AG04450 (cell line): Measurements from ENCODE around the gene TRIP4. TPM values are rescaled to one million over a fixed set of nuclear protein-coding genes. Genes with fewer than 3 reads are reported as not detected.
A peak's percentile ranks its signal among the peaks of the same experiment; 100 is the strongest.

Experiments used
- CTCF ChIA-PET: fragments of 300-600, 350-600 bp; formaldehyde crosslinking; extraction: SDS; loops from one replicate; lab custom pipeline; 2022; ENCODE audit warnings: antibody characterized with exemption, inconsistent platforms; lab: Charles Lee
- POLR2A ChIA-PET: fragments of 350-600 bp; formaldehyde crosslinking; extraction: SDS; loops from one replicate; lab custom pipeline; 2021; ENCODE audit warnings: antibody characterized with exemption, inconsistent platforms; lab: Yijun Ruan, JAX
- DNase-seq: peaks from one replicate; pipeline ENCODE4 v3.0.0-alpha.2; 2011; ENCODE audit warnings: low read depth, low spot score
- H3K27ac ChIP-seq: one replicate; pipeline ENCODE4 v1.5.1; 2012; ENCODE audit warnings: low read depth, low read length, control low read depth
- H3K27me3 ChIP-seq: one replicate; pipeline ENCODE4 v1.6.0; 2012; ENCODE audit warnings: low read length; ENCODE audit not compliant: control insufficient read depth, insufficient read depth
- H3K4me3 ChIP-seq: 2 replicates; pipeline ENCODE4 v1.5.1; 2011; ENCODE audit warnings: mild to moderate bottlenecking, low read depth, low read length, control low read depth
- H3K9me3 ChIP-seq: 2 replicates; pipeline ENCODE4 v1.5.1; 2012; ENCODE audit warnings: low read length; ENCODE audit not compliant: control insufficient read depth, insufficient read depth
- CTCF ChIP-seq: IDR thresholded peaks from 2 replicates; pipeline ENCODE4 v1.5.1; 2011; ENCODE audit warnings: low read depth, low read length, control low read depth, inconsistent platforms
- polyA plus RNA-seq: library from polyadenylated mRNA; depleted of rRNA; stranded (reverse); fragments of >200 nt; gene quantifications from 2 replicates; pipeline ENCODE4 v1.2.3, GENCODE V29; 2011

The TRIP4 gene
- polyA plus RNA-seq, 1 experiment, result 28.0 TPM

GRCh38 chr15:64459066-64459781 lies 71.6 kb downstream of the TRIP4 start:
- no peak overlapping the region for H3K4me3 ChIP-seq
- DNase-seq, result no peak
- H3K9me3 ChIP-seq, result no peaks in the 10 kb centered on the region
- no peak for TF ChIP-seq CTCF
- ChIA-PET CTCF (interaction anchor here (1.4 to 1.5 kb wide), 3 partner anchors 222 to 269 kb away, joined by 3 to 6 read pairs (median 4); no protein-coding TSS in a partner anchor), POLR2A (interaction anchor here (1.3 kb wide), 1 partner anchor 95 kb away, joined by 3 read pairs; no protein-coding TSS in a partner anchor)
- no peaks in the 10 kb centered on the region for H3K27me3 ChIP-seq
- H3K27ac ChIP-seq, result no peak overlapping the region

GRCh38 chr15:64460206-64460723 lies 72.6 kb downstream of the TRIP4 start, which contains the start of gene ZNF609:
ZNF609 (plus strand) TSS chr15:64460578; CDS start chr15:64499420, 38,842 bp downstream.
- TF ChIP-seq CTCF, result no peak
- Histone ChIP-seq H3K9me3 (no peaks in the 10 kb centered on the region), H3K27me3 (no peaks in the 10 kb centered on the region), H3K27ac (peak within 1 kb of the TSS; percentile 50), H3K4me3 (peak within 1 kb of the TSS; percentile 78)
- POLR2A ChIA-PET, result interaction anchor here (0.7 to 1.3 kb wide), 3 partner anchors 17 to 94 kb away, joined by 3 to 4 read pairs (median 3); no protein-coding TSS in a partner anchor
- CTCF ChIA-PET, result interaction anchor here (1.4 to 1.5 kb wide), 3 partner anchors 221 to 268 kb away, joined by 3 to 6 read pairs (median 4); no protein-coding TSS in a partner anchor
- peak; percentile 83 for DNase-seq

GRCh38 chr15:64460724-64461720 lies 73.4 kb downstream of the TRIP4 start:
- peak overlapping the region; percentile 78 for H3K4me3 ChIP-seq
- ChIA-PET POLR2A (interaction anchor here (1.1 kb wide), 1 partner anchor 16 kb away, joined by 6 read pairs; no protein-coding TSS in a partner anchor), CTCF (interaction anchor here (1.4 to 1.5 kb wide), 3 partner anchors 220 to 267 kb away, joined by 3 to 6 read pairs (median 4); no protein-coding TSS in a partner anchor)
- H3K9me3 ChIP-seq, result no peaks in the 10 kb centered on the region
- peak overlapping the region; percentile 59 for H3K27ac ChIP-seq
- peak; percentile 33; the same call in 1 of the 2 replicates for TF ChIP-seq CTCF
- peak; percentile 52 for DNase-seq
- no peaks in the 10 kb centered on the region for H3K27me3 ChIP-seq

- Histone ChIP-seq H3K9me3 (no peaks in the 10 kb centered on the region), H3K4me3 (peak overlapping the region; percentile 78), H3K27ac (peak overlapping the region; percentile 59), H3K27me3 (no peaks in the 10 kb centered on the region)
- DNase-seq, result no peak
- ChIA-PET POLR2A (interaction anchor here (1.1 kb wide), 1 partner anchor 15 kb away, joined by 6 read pairs; no protein-coding TSS in a partner anchor), CTCF (no interaction called here)
- TF ChIP-seq CTCF, result no peak
These were observed 74.1 kb downstream of the TRIP4 start for GRCh38 chr15:64461721-64462162.
